Loucy (cell line): ENCODE data around the gene CENPU.
"Not testable (repeated sequence)": the region's sequence is repeated elsewhere in the genome, so short reads cannot be mapped to it uniquely, and the experiment has no call there.

Source experiments
- H2AFZ ChIP-seq: fragments of 200-600 bp; sonication (generic); 2 replicates; pipeline ENCODE4 v1.6.0; 2016; ENCODE audit warnings: antibody characterized with exemption, mild to moderate bottlenecking, low read length, moderate library complexity
- H3F3A ChIP-seq: fragments of 200-600 bp; 2 replicates; pipeline ENCODE4 v1.6.0; 2016; ENCODE audit warnings: antibody characterized with exemption, low read depth, mild to moderate bottlenecking
- H3K27me3 ChIP-seq: fragments of 200-600 bp; sonication (generic); 2 replicates; pipeline ENCODE4 v1.6.1; 2014; ENCODE audit warnings: low read length, mild to moderate bottlenecking; ENCODE audit not compliant: insufficient read depth, poor library complexity, severe bottlenecking
- H3K36me3 ChIP-seq: fragments of 200-600 bp; sonication (generic); 2 replicates; pipeline ENCODE4 v1.6.1; 2016; ENCODE audit warnings: low read length; ENCODE audit not compliant: insufficient read depth
- H3K4me1 ChIP-seq: fragments of 200-600 bp; sonication (generic); 2 replicates; pipeline ENCODE4 v1.5.1; 2014; ENCODE audit warnings: low read length, mild to moderate bottlenecking; ENCODE audit not compliant: insufficient read depth, poor library complexity, severe bottlenecking
- H3K4me2 ChIP-seq: fragments of 200-600 bp; sonication (generic); 2 replicates; pipeline ENCODE4 v1.6.0; 2014; ENCODE audit warnings: antibody characterized with exemption, low read length, low read depth, mild to moderate bottlenecking; ENCODE audit not compliant: poor library complexity, severe bottlenecking
- H3K4me3 ChIP-seq: fragments of 200-600 bp; sonication (generic); 2 replicates; pipeline ENCODE4 v1.5.1; 2014; ENCODE audit warnings: low read length, mild to moderate bottlenecking, mixed read lengths; ENCODE audit not compliant: poor library complexity, severe bottlenecking
- H3K79me2 ChIP-seq: fragments of 200-600 bp; sonication (generic); 2 replicates; pipeline ENCODE4 v1.6.1; 2014; ENCODE audit warnings: low read length; ENCODE audit not compliant: insufficient read depth
- H3K9ac ChIP-seq: fragments of 200-600 bp; sonication (generic); 2 replicates; pipeline ENCODE4 v1.6.0; 2014; ENCODE audit warnings: mild to moderate bottlenecking, low read depth, low read length, moderate library complexity; ENCODE audit not compliant: poor library complexity, severe bottlenecking
- H3K9me2 ChIP-seq: fragments of 200-600 bp; sonication (generic); replicated peaks from 2 replicates; pipeline ENCODE4 v1.6.1; 2016; ENCODE audit warnings: low read depth, low read length, mixed read lengths
- H3K9me3 ChIP-seq: fragments of 200-600 bp; sonication (generic); 2 replicates; pipeline ENCODE4 v1.6.1; 2014; ENCODE audit warnings: mild to moderate bottlenecking, antibody characterized with exemption, low read length, low read depth; ENCODE audit not compliant: insufficient read depth
- H4K20me1 ChIP-seq: fragments of 200-600 bp; sonication (generic); 2 replicates; pipeline ENCODE4 v1.6.0; 2014; ENCODE audit warnings: antibody characterized with exemption, low read length, mild to moderate bottlenecking; ENCODE audit not compliant: insufficient read depth, poor library complexity, severe bottlenecking
- CTCF ChIP-seq: fragments of 200-600 bp; sonication (generic); conservative IDR thresholded peaks from 2 replicates; pipeline ENCODE4 v1.5.1; 2014; ENCODE audit warnings: mild to moderate bottlenecking, antibody characterized with exemption, low read length
- EZH2phosphoT487 ChIP-seq: fragments of 200-600 bp; IDR thresholded peaks from 2 replicates; pipeline ENCODE4 v1.6.1; 2018; ENCODE audit warnings: antibody characterized with exemption, mild to moderate bottlenecking, moderate library complexity, borderline replicate concordance

The CENPU gene

GRCh38 chr4:184664445-184665210 is 69.3 kb downstream of the CENPU start:
- Histone ChIP-seq H3K9me3 (no peaks in the 10 kb centered on the region), H3K4me2 (no peak overlapping the region), H3K4me3 (no peak overlapping the region), H4K20me1 (no peaks in the 10 kb centered on the region), H2AFZ (no peak overlapping the region), H3K9ac (no peak overlapping the region), H3K79me2 (no peaks in the 10 kb centered on the region), H3K27me3 (no peaks in the 10 kb centered on the region), H3K9me2 (no peaks in the 10 kb centered on the region), H3K36me3 (peaks cover 4% of the 10 kb centered on the region; the same call in 1 of the 2 replicates), H3F3A (no peaks in the 10 kb centered on the region), H3K4me1 (peaks cover 27% of the 10 kb centered on the region)
- no peak for TF ChIP-seq CTCF
- TF ChIP-seq EZH2phosphoT487, result no peak

- Histone ChIP-seq H3K4me2 (no peak overlapping the region), H3K9ac (no peak overlapping the region), H2AFZ (no peak overlapping the region), H3K4me3 (no peak overlapping the region), H3K9me2 (no peaks in the 10 kb centered on the region), H3K9me3 (no peaks in the 10 kb centered on the region), H3K4me1 (peaks cover 6% of the 10 kb centered on the region), H4K20me1 (no peaks in the 10 kb centered on the region), H3K36me3 (peaks cover 9% of the 10 kb centered on the region; the same call in 1 of the 2 replicates), H3K27me3 (no peaks in the 10 kb centered on the region), H3F3A (peaks cover 2% of the 10 kb centered on the region; the same call in 1 of the 2 replicates), H3K79me2 (no peaks in the 10 kb centered on the region)
- TF ChIP-seq EZH2phosphoT487 (no peak), CTCF (no peak)
Observed at GRCh38 chr4:184662236-184662635, 71.7 kb downstream of the CENPU start.

GRCh38 chr4:184660978-184661377 is 72.9 kb downstream of the CENPU start:
- Histone ChIP-seq H3K9ac (no peak overlapping the region), H4K20me1 (no peaks in the 10 kb centered on the region), H2AFZ (no peak overlapping the region), H3K27me3 (no peaks in the 10 kb centered on the region), H3K36me3 (peaks cover 5% of the 10 kb centered on the region; the same call in 1 of the 2 replicates), H3K4me1 (peaks cover 6% of the 10 kb centered on the region), H3F3A (peaks cover 2% of the 10 kb centered on the region; the same call in 1 of the 2 replicates), H3K4me2 (no peak overlapping the region), H3K9me3 (no peaks in the 10 kb centered on the region), H3K4me3 (no peak overlapping the region), H3K9me2 (no peaks in the 10 kb centered on the region), H3K79me2 (no peaks in the 10 kb centered on the region)
- TF ChIP-seq CTCF (no peak), EZH2phosphoT487 (no peak)

GRCh38 chr4:184657820-184658219 is 76.1 kb downstream of the CENPU start:
- not testable (repeated sequence) for H3K4me2 ChIP-seq, H3K36me3 ChIP-seq, H2AFZ ChIP-seq, H3F3A ChIP-seq, H3K9ac ChIP-seq, H3K9me2 ChIP-seq, H3K79me2 ChIP-seq, H3K4me1 ChIP-seq, H3K27me3 ChIP-seq, H3K4me3 ChIP-seq, H4K20me1 ChIP-seq, H3K9me3 ChIP-seq
